B cell (primary cell): ENCODE results near the gene ISCU. TPM values are rescaled to one million over a fixed set of nuclear protein-coding genes. Genes with fewer than 3 reads are reported as not detected.
A peak's percentile ranks its signal among the peaks of the same experiment; 100 is the strongest.

Source experiments
- ATAC-seq: fragments of 200-7000 bp; cut with Tn5 transposase; one replicate; pipeline ENCODE4 v1.10.0; 2021; ENCODE audit warnings: low read depth, mild to moderate bottlenecking, moderate number of reproducible peaks, moderate library complexity
- CTCF ChIA-PET: fragments of 350-600 bp; sonication (Branson Sonifier 250); formaldehyde crosslinking; loops from one replicate; lab custom pipeline; 2021; ENCODE audit warnings: antibody characterized with exemption, inconsistent platforms; lab: Charles Lee
- POLR2A ChIA-PET: fragments of 350-600 bp; sonication (Branson Sonifier 250); formaldehyde crosslinking; loops from one replicate; lab custom pipeline; 2021; ENCODE audit warnings: antibody characterized with exemption; lab: Charles Lee
- DNase-seq: peaks from one replicate; pipeline ENCODE4 v3.0.0; 2013
- H2AFZ ChIP-seq: 2 replicates; pipeline ENCODE4 v1.6.1; 2012; ENCODE audit warnings: mild to moderate bottlenecking, low read depth, low read length; ENCODE audit not compliant: insufficient read depth, poor library complexity, severe bottlenecking
- H3K27ac ChIP-seq, 2 donors: 1 replicate in 1 of 2; 2 replicates in 1 of 2; pipeline ENCODE4 v1.5.1; 2012 to 2013; ENCODE audit warnings: low read length in 2 of 2, mild to moderate bottlenecking in 2 of 2, moderate library complexity in 1 of 2
- H3K27me3 ChIP-seq, 4 experiments: fragments of 200-600 bp in 1 of 4; sonication (generic) in 1 of 4; replicated peaks in 1 of 4; 1 replicate in 2 of 4; 2 replicates in 2 of 4; pipeline versions ENCODE4 v1.6.1 to v1.7.0; 2013 to 2016; ENCODE audit warnings: low read length in 3 of 4, mild to moderate bottlenecking in 2 of 4, mixed read lengths in 1 of 4, moderate library complexity in 1 of 4; ENCODE audit not compliant: insufficient read depth in 4 of 4, control insufficient read depth in 3 of 4; ENCODE audit errors: control extremely low read depth in 1 of 4
- H3K36me3 ChIP-seq, 2 experiments: replicated peaks in 1 of 2; 1 replicate in 1 of 2; 2 replicates in 1 of 2; pipeline versions ENCODE4 v1.6.1 to v1.7.1; 2013; ENCODE audit warnings: low read length in 1 of 2; ENCODE audit not compliant: insufficient read depth in 2 of 2, control insufficient read depth in 1 of 2; ENCODE audit errors: control extremely low read depth in 1 of 2, extremely low read depth in 1 of 2
- H3K4me1 ChIP-seq, 2 donors: fragments of 200-600 bp in 1 of 2; sonication (generic) in 1 of 2; 1 replicate in 1 of 2; 2 replicates in 1 of 2; pipeline versions ENCODE4 v1.5.1 to v1.6.1; 2013 to 2017; ENCODE audit warnings: low read length in 2 of 2; ENCODE audit not compliant: control insufficient read depth in 2 of 2, insufficient read depth in 2 of 2
- H3K4me2 ChIP-seq: replicated peaks from 2 replicates; pipeline ENCODE3; 2012; ENCODE audit warnings: mild to moderate bottlenecking, low read depth, low read length; ENCODE audit not compliant: poor library complexity, severe bottlenecking
- H3K4me3 ChIP-seq, 5 experiments: fragments of 200-600 bp in 1 of 5; sonication (generic) in 1 of 5; 1 replicate in 3 of 5; 2 replicates in 2 of 5; pipeline versions ENCODE4 v1.5.1 to v1.7.0; 2011 to 2016; ENCODE audit warnings: low read length in 4 of 5, mild to moderate bottlenecking in 4 of 5, low read depth in 2 of 5, control low read depth in 1 of 5, moderate library complexity in 1 of 5; ENCODE audit not compliant: insufficient read depth in 1 of 5; ENCODE audit errors: control extremely low read depth in 1 of 5, extremely low read depth in 1 of 5
- H3K79me2 ChIP-seq: fragments of 200-600 bp; sonication (generic); one replicate; pipeline ENCODE4 v1.6.0; 2016; ENCODE audit warnings: low read length; ENCODE audit not compliant: control insufficient read depth, insufficient read depth
- H3K9ac ChIP-seq: fragments of 200-600 bp; sonication (generic); 2 replicates; pipeline ENCODE4 v1.6.1; 2017; ENCODE audit warnings: mild to moderate bottlenecking, low read length, moderate library complexity
- H3K9me3 ChIP-seq, 3 donors: one replicate each; pipeline versions ENCODE4 v1.6.1 to v1.7.1; 2013; ENCODE audit warnings: low read length in 2 of 3; ENCODE audit not compliant: control insufficient read depth in 2 of 3, insufficient read depth in 1 of 3; ENCODE audit errors: control extremely low read depth in 1 of 3
- H4K20me1 ChIP-seq: 2 replicates; pipeline ENCODE4 v1.6.0; 2012; ENCODE audit warnings: mild to moderate bottlenecking, low read length; ENCODE audit not compliant: insufficient read depth, control insufficient read depth, poor library complexity, severe bottlenecking
- H3K27ac Mint-ChIP-seq: one replicate; pipeline ENCODE4 v1.8.0; 2021; ENCODE audit warnings: mixed read lengths
- H3K27me3 Mint-ChIP-seq: one replicate; pipeline ENCODE4 v1.8.0; 2021; ENCODE audit warnings: mixed read lengths
- H3K4me1 Mint-ChIP-seq: one replicate; pipeline ENCODE4 v1.8.0; 2021; ENCODE audit warnings: mixed read lengths
- H3K4me3 Mint-ChIP-seq: one replicate; pipeline ENCODE4 v1.8.0; 2021; ENCODE audit warnings: mixed read lengths
- H3K9me3 Mint-ChIP-seq: one replicate; pipeline ENCODE4 v1.8.0; 2022; ENCODE audit warnings: mixed read lengths; ENCODE audit not compliant: insufficient read depth
- CTCF ChIP-seq: fragments of 200-600 bp; IDR thresholded peaks from one replicate; pipeline ENCODE4 v1.8.0; 2022; ENCODE audit warnings: antibody characterized with exemption, mild to moderate bottlenecking
- EZH2 ChIP-seq: IDR thresholded peaks from 2 replicates; pipeline ENCODE4 v1.6.1; 2012; ENCODE audit warnings: borderline replicate concordance, low read depth, mild to moderate bottlenecking, moderate library complexity, low read length; ENCODE audit not compliant: insufficient read depth, poor library complexity, severe bottlenecking
- WGBS: methylation state at CpG from one replicate; pipeline ENCODE4 v1.1.5; 2013; ENCODE audit warnings: missing lambda C conversion rate; ENCODE audit not compliant: insufficient coverage; 5-methylcytosine and 5-hydroxymethylcytosine counted together
- intact Hi-C: fragments of 100-400 bp; cut with micrococcal nuclease; formaldehyde crosslinking; loops from one replicate; pipeline ENCODE4 v1.10.0; 2022
- polyA plus RNA-seq: library from polyadenylated mRNA; depleted of rRNA; stranded (reverse); fragments of >200 nt; gene quantifications from 2 replicates; pipeline ENCODE4 v1.2.3, GENCODE V29; 2012
- total RNA-seq, 2 donors: library from RNA; stranded (reverse); fragments of 120-200 nt in 1 of 2; gene quantifications; 1 replicate in 1 of 2; 2 replicates in 1 of 2; pipeline versions ENCODE4 v1.2.3 to v1.2.4, GENCODE V29; 2013 to 2022

The ISCU gene
- total and polyA plus RNA-seq, 2 donors (not counting 1 experiment from before 2014, with no cell fraction given): 173 to 209 TPM

- Mint-ChIP-seq H3K4me1 (peaks cover 75% of the 10 kb centered on the region), H3K27me3 (peaks cover 3% of the 10 kb centered on the region), H3K9me3 (peaks cover 3% of the 10 kb centered on the region), H3K27ac (peak overlapping the region; percentile 98), H3K4me3 (peak overlapping the region; percentile 80)
- H4K20me1 ChIP-seq: no peaks in the 10 kb centered on the region
- peak overlapping the region; percentile 80 to 93 for H3K27ac ChIP-seq
- ATAC-seq: no peak
- H3K9me3 ChIP-seq: peaks cover 0 to 23% (median 8%) of the 10 kb centered on the region in 3 donors
- peak overlapping the region; percentile 18 for H3K9ac ChIP-seq
- no peak overlapping the region for H2AFZ ChIP-seq
- no peaks in the 10 kb centered on the region for H3K27me3 ChIP-seq
- TF ChIP-seq EZH2 (no peak), CTCF (no peak)
- H3K36me3 ChIP-seq: no peaks in the 10 kb centered on the region
- H3K4me1 ChIP-seq: peaks cover 39 to 49% of the 10 kb centered on the region in 2 donors
- POLR2A ChIA-PET: interaction anchor here (0.6 to 8.6 kb wide), 4 partner anchors 19 to 234 kb away, joined by 6 to 133 read pairs (median 18); partner anchors contain the start of gene SELPLG
- no peak for DNase-seq
- H3K4me3 ChIP-seq: no peak overlapping the region
- H3K4me2 ChIP-seq: peak overlapping the region; percentile 52
- H3K79me2 ChIP-seq: peaks cover 3% of the 10 kb centered on the region
- CTCF ChIA-PET: interaction anchor here (1.1 to 13.8 kb wide), 13 partner anchors 13 to 335 kb away, joined by 3 to 431 read pairs (median 15); partner anchors contain the start of genes ISCU, SART3 and SELPLG
- 95% methylated on average over 2 of the region's 2 CpGs for WGBS
- intact Hi-C loops: loop anchor here (5.0 kb wide), 2 partner anchors 116 to 336 kb away; partner anchors contain the start of gene CORO1C
These were observed 54.0 kb downstream of the ISCU start for GRCh38 chr12:108616359-108616758.
